Measurements from ENCODE around the gene GART.
A peak's percentile ranks its signal among the peaks of the same experiment; 100 is the strongest.
"Not testable (repeated sequence)": the region's sequence is repeated elsewhere in the genome, so short reads cannot be mapped to it uniquely, and the experiment has no call there.

Gene GART

GRCh38 chr21:33479679-33480480 lies 62.0 kb downstream of the GART start, which contains the start of gene TMEM50B:
Gene TMEM50B (minus strand): TSS chr21:33479974. CDS start chr21:33468885, 11,089 bp downstream.
- Histone ChIP-seq H3K9ac (ENCODE audit: insufficient read length, low read depth) (peak within 1 kb of the TSS; percentile 93), H3K36me3 (ENCODE audit: insufficient read depth, insufficient read length, low read length) (peaks cover 10% of the 10 kb centered on the region), H3K27me3 (ENCODE audit: insufficient read depth, insufficient read length) (peaks cover 6% of the 10 kb centered on the region), H3K4me1 (ENCODE audit: insufficient read depth, insufficient read length) (peaks cover 4% of the 10 kb centered on the region), H3K9me3 (ENCODE audit: insufficient read depth, low read length) (no peaks in the 10 kb centered on the region), H3K4me3 (ENCODE audit: insufficient read length, low read depth) (peak within 1 kb of the TSS; percentile 83)
- TF ChIP-seq ZNF274 (IDR thresholded peaks at IDR 0.05; ENCODE audit: low read depth, low read length) = no peak
- no peak for TF ChIP-seq YY1 (IDR thresholded peaks at IDR 0.05; ENCODE audit: insufficient read depth, insufficient read length)
- no peak for TF ChIP-seq SUZ12 (IDR thresholded peaks at IDR 0.05; ENCODE audit: extremely low read depth, insufficient read depth, insufficient read length)
- peak; percentile 96 for DNase-seq (ENCODE audit: low read depth, low spot score)

- TF ChIP-seq SUZ12 (IDR thresholded peaks at IDR 0.05; ENCODE audit: extremely low read depth, insufficient read depth, insufficient read length) (no peak), YY1 (IDR thresholded peaks at IDR 0.05; ENCODE audit: insufficient read depth, insufficient read length) (no peak), ZNF274 (IDR thresholded peaks at IDR 0.05; ENCODE audit: low read depth, low read length) (no peak)
- Histone ChIP-seq H3K4me3 (ENCODE audit: insufficient read length, low read depth) (peak overlapping the region; percentile 83), H3K27me3 (ENCODE audit: insufficient read depth, insufficient read length) (peaks cover 6% of the 10 kb centered on the region), H3K36me3 (ENCODE audit: insufficient read depth, insufficient read length, low read length) (peaks cover 10% of the 10 kb centered on the region), H3K4me1 (ENCODE audit: insufficient read depth, insufficient read length) (peaks cover 4% of the 10 kb centered on the region), H3K9me3 (ENCODE audit: insufficient read depth, low read length) (no peaks in the 10 kb centered on the region), H3K9ac (ENCODE audit: insufficient read length, low read depth) (peak overlapping the region; percentile 93)
- no peak for DNase-seq (ENCODE audit: low read depth, low spot score)
These were observed 62.8 kb downstream of the GART start for GRCh38 chr21:33478935-33479678.

- H3K27me3 ChIP-seq (ENCODE audit: insufficient read depth, insufficient read length) = peaks cover 6% of the 10 kb centered on the region
- peaks cover 4% of the 10 kb centered on the region for H3K4me1 ChIP-seq (ENCODE audit: insufficient read depth, insufficient read length)
- TF ChIP-seq SUZ12 (IDR thresholded peaks at IDR 0.05; ENCODE audit: extremely low read depth, insufficient read depth, insufficient read length) (no peak), YY1 (IDR thresholded peaks at IDR 0.05; ENCODE audit: insufficient read depth, insufficient read length) (no peak)
- H3K36me3 ChIP-seq (ENCODE audit: insufficient read depth, insufficient read length, low read length) = peaks cover 10% of the 10 kb centered on the region
- no peak for DNase-seq (ENCODE audit: low read depth, low spot score)
- peaks cover 4% of the 10 kb centered on the region; the same call in 1 of the 2 replicates for H3K9me3 ChIP-seq (ENCODE audit: insufficient read depth, low read length)
- H3K4me3 ChIP-seq (ENCODE audit: insufficient read length, low read depth) = peak overlapping the region; percentile 83
- peak overlapping the region; percentile 57 for H3K9ac ChIP-seq (ENCODE audit: insufficient read length, low read depth)
These were observed 63.7 kb downstream of the GART start for GRCh38 chr21:33478182-33478581.

- Histone ChIP-seq H3K36me3 (ENCODE audit: insufficient read depth, insufficient read length, low read length) (peaks cover 10% of the 10 kb centered on the region), H3K9me3 (ENCODE audit: insufficient read depth, low read length) (peaks cover 4% of the 10 kb centered on the region; the same call in 1 of the 2 replicates), H3K27me3 (ENCODE audit: insufficient read depth, insufficient read length) (peaks cover 6% of the 10 kb centered on the region), H3K4me1 (ENCODE audit: insufficient read depth, insufficient read length) (peaks cover 4% of the 10 kb centered on the region), H3K4me3 (ENCODE audit: insufficient read length, low read depth) (no peak overlapping the region), H3K9ac (ENCODE audit: insufficient read length, low read depth) (no peak overlapping the region)
- TF ChIP-seq ZNF274 (IDR thresholded peaks at IDR 0.05; ENCODE audit: low read depth, low read length) (no peak), YY1 (IDR thresholded peaks at IDR 0.05; ENCODE audit: insufficient read depth, insufficient read length) (no peak), SUZ12 (IDR thresholded peaks at IDR 0.05; ENCODE audit: extremely low read depth, insufficient read depth, insufficient read length) (no peak)
- no peak for DNase-seq (ENCODE audit: low read depth, low spot score)
These were observed 64.9 kb downstream of the GART start for GRCh38 chr21:33477066-33477465.

- no peak for DNase-seq (ENCODE audit: low read depth, low spot score)
- peaks cover 10% of the 10 kb centered on the region for H3K36me3 ChIP-seq (ENCODE audit: insufficient read depth, insufficient read length, low read length)
- no peak overlapping the region for H3K4me3 ChIP-seq (ENCODE audit: insufficient read length, low read depth)
- H3K4me1 ChIP-seq (ENCODE audit: insufficient read depth, insufficient read length) = no peaks in the 10 kb centered on the region
- no peak overlapping the region for H3K9ac ChIP-seq (ENCODE audit: insufficient read length, low read depth)
- no peak for TF ChIP-seq YY1 (IDR thresholded peaks at IDR 0.05; ENCODE audit: insufficient read depth, insufficient read length)
- TF ChIP-seq SUZ12 (IDR thresholded peaks at IDR 0.05; ENCODE audit: extremely low read depth, insufficient read depth, insufficient read length) = no peak
- TF ChIP-seq ZNF274 (IDR thresholded peaks at IDR 0.05; ENCODE audit: low read depth, low read length) = no peak
- H3K27me3 ChIP-seq (ENCODE audit: insufficient read depth, insufficient read length) = no peaks in the 10 kb centered on the region
- peaks cover 4% of the 10 kb centered on the region; the same call in 1 of the 2 replicates for H3K9me3 ChIP-seq (ENCODE audit: insufficient read depth, low read length)
These were observed 68.6 kb downstream of the GART start for GRCh38 chr21:33473344-33473743.

GRCh38 chr21:33470701-33471100 lies 71.2 kb downstream of the GART start:
- peaks cover 10% of the 10 kb centered on the region for H3K36me3 ChIP-seq (ENCODE audit: insufficient read depth, insufficient read length, low read length)
- no peak overlapping the region for H3K9ac ChIP-seq (ENCODE audit: insufficient read length, low read depth)
- H3K4me3 ChIP-seq (ENCODE audit: insufficient read length, low read depth) = no peak overlapping the region
- H3K9me3 ChIP-seq (ENCODE audit: insufficient read depth, low read length) = peaks cover 4% of the 10 kb centered on the region; the same call in 1 of the 2 replicates
- TF ChIP-seq YY1 (IDR thresholded peaks at IDR 0.05; ENCODE audit: insufficient read depth, insufficient read length) (no peak), ZNF274 (IDR thresholded peaks at IDR 0.05; ENCODE audit: low read depth, low read length) (no peak), SUZ12 (IDR thresholded peaks at IDR 0.05; ENCODE audit: extremely low read depth, insufficient read depth, insufficient read length) (no peak)
- H3K27me3 ChIP-seq (ENCODE audit: insufficient read depth, insufficient read length) = no peaks in the 10 kb centered on the region
- H3K4me1 ChIP-seq (ENCODE audit: insufficient read depth, insufficient read length) = no peaks in the 10 kb centered on the region
- no peak for DNase-seq (ENCODE audit: low read depth, low spot score)

- H3K9me3 ChIP-seq (ENCODE audit: insufficient read depth, low read length); H3K9ac ChIP-seq (ENCODE audit: insufficient read length, low read depth); H3K4me1 ChIP-seq (ENCODE audit: insufficient read depth, insufficient read length); H3K27me3 ChIP-seq (ENCODE audit: insufficient read depth, insufficient read length); H3K4me3 ChIP-seq (ENCODE audit: insufficient read length, low read depth); H3K36me3 ChIP-seq (ENCODE audit: insufficient read depth, insufficient read length, low read length); DNase-seq (ENCODE audit: low read depth, low spot score): not testable (repeated sequence)
These were observed 72.7 kb downstream of the GART start for GRCh38 chr21:33469183-33469582.
